ENCODE results near the gene NEUROG2. TPM values are rescaled to one million over a fixed set of nuclear protein-coding genes. Genes with fewer than 3 reads are reported as not detected.

Gene NEUROG2
- total RNA-seq, 1 experiment from 2014 or later, result 0.12 TPM

DNA sequence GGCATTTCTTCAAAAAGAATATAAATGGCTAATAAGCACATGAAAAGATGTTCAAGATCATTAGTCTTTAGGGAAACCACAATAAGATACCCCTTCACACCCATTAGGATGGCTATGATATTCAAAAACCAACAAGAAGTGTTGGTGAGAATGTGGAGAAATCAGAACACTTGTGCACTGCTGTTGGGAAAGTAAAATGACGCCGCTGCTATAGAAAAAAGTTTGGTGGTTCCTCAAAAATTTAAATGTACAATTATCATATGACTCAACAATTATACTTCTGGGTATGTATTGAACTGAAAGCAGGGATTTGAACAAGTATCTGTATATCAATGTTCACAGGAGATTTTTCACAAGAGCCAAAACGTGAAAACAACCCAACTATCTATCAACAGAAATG lies 29.4 kb upstream of the NEUROG2 start:
- no peak overlapping the region for H3K9ac ChIP-seq (ENCODE audit: low read length)
- H2AFZ ChIP-seq (ENCODE audit: low read depth, low read length, poor library complexity, severe bottlenecking), result no peak overlapping the region
- H3K4me1 ChIP-seq (ENCODE audit: control insufficient read depth in 1 of 2, insufficient read depth in 2 of 2, low read length in 2 of 2), result peaks cover 0 to under 1% of the 10 kb centered on the region in 2 experiments; a peak in 1 of 4 replicates
- H3K79me2 ChIP-seq (ENCODE audit: insufficient read depth, low read length), result no peaks in the 10 kb centered on the region
- no peak overlapping the region for H3K4me2 ChIP-seq (ENCODE audit: low read length)
- DNase-seq (ENCODE audit: low read depth, low spot score), result no peak
- no peaks in the 10 kb centered on the region for H3K9me2 ChIP-seq (ENCODE audit: insufficient read depth)
- ChIA-PET RAD21 (ENCODE audit: low non-redundant PET in 1 of 2, low total read pairs in 2 of 2, uncharacterized antibody in 2 of 2, unreplicated experiment in 2 of 2) (no interaction called here), POLR2A (no interaction called here), CTCF (no interaction called here)
- no peaks in the 10 kb centered on the region for H4K20me1 ChIP-seq (ENCODE audit: insufficient read depth)
- H3K9me3 ChIP-seq (ENCODE audit: control insufficient read depth in 1 of 2, insufficient read depth in 1 of 2, low read depth in 1 of 2, low read length in 2 of 2), result no peaks in the 10 kb centered on the region
- H3K4me3 ChIP-seq (replicated peaks in 1 of 2; ENCODE audit: low read depth in 1 of 2, low read length in 2 of 2), result no peak overlapping the region
- no peaks in the 10 kb centered on the region for H3K36me3 ChIP-seq (ENCODE audit: control insufficient read depth in 1 of 2, insufficient read depth in 2 of 2, low read length in 2 of 2)
- H3K27me3 ChIP-seq (ENCODE audit: insufficient read depth, low read length), result no peaks in the 10 kb centered on the region
- no TSS peak for BruUV-seq (replicated peaks)
- intact Hi-C loops (cut with micrococcal nuclease), result no loop called here
- TF ChIP-seq YY1 (IDR thresholded peaks at IDR 0.05; ENCODE audit: extremely low read depth, insufficient replicate concordance, low read depth, low read length), result no peak
- TF ChIP-seq SRF (IDR thresholded peaks at IDR 0.05; ENCODE audit: low read depth), result no peak
- no peak overlapping the region for H3K27ac ChIP-seq (ENCODE audit: low read depth, low read length)
- ATAC-seq, result no peak

DNA sequence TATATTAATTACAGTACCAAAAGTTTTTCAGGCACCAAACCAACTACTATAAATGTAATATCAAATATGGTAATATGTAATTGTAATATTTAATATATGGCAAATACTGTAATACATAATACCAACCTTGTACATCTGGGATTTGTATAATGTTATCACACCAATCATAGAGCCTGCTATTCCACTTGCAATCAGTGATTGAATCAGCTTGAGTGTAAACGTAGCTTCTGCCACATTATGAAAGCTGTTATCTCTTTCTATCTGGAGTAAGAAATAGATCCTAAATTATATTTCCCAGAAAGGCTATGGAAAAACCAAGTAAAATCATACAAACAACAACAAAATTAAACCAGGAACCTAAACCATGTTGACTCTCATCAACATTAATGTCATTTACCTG lies 24.7 kb upstream of the NEUROG2 start:
- ChIA-PET POLR2A (no interaction called here), RAD21 (ENCODE audit: low non-redundant PET in 1 of 2, low total read pairs in 2 of 2, uncharacterized antibody in 2 of 2, unreplicated experiment in 2 of 2) (no interaction called here), CTCF (no interaction called here)
- Histone ChIP-seq H3K27ac (ENCODE audit: low read depth, low read length) (no peak overlapping the region), H3K4me3 (replicated peaks in 1 of 2; ENCODE audit: low read depth in 1 of 2, low read length in 2 of 2) (no peak overlapping the region), H3K9me3 (ENCODE audit: control insufficient read depth in 1 of 2, insufficient read depth in 1 of 2, low read depth in 1 of 2, low read length in 2 of 2) (no peaks in the 10 kb centered on the region), H3K27me3 (ENCODE audit: insufficient read depth, low read length) (no peaks in the 10 kb centered on the region), H3K9me2 (ENCODE audit: insufficient read depth) (no peaks in the 10 kb centered on the region), H3K79me2 (ENCODE audit: insufficient read depth, low read length) (no peaks in the 10 kb centered on the region), H3K4me1 (ENCODE audit: control insufficient read depth in 1 of 2, insufficient read depth in 2 of 2, low read length in 2 of 2) (no peaks in the 10 kb centered on the region), H3K36me3 (ENCODE audit: control insufficient read depth in 1 of 2, insufficient read depth in 2 of 2, low read length in 2 of 2) (no peaks in the 10 kb centered on the region), H3K4me2 (ENCODE audit: low read length) (no peak overlapping the region), H4K20me1 (ENCODE audit: insufficient read depth) (no peaks in the 10 kb centered on the region), H3K9ac (ENCODE audit: low read length) (no peak overlapping the region), H2AFZ (ENCODE audit: low read depth, low read length, poor library complexity, severe bottlenecking) (no peak overlapping the region)
- ATAC-seq (no peak), DNase-seq (ENCODE audit: low read depth, low spot score) (no peak)
- intact Hi-C loops (cut with micrococcal nuclease), result no loop called here
- TF ChIP-seq POLR2A (IDR thresholded peaks at IDR 0.05; ENCODE audit: borderline replicate concordance, extremely low read depth, insufficient read depth, insufficient read length), result no peak
- no peak for TF ChIP-seq ZFX (IDR thresholded peaks at IDR 0.05)
- TF ChIP-seq RAD21 (IDR thresholded peaks at IDR 0.05; ENCODE audit: low read depth), result no peak
- TF ChIP-seq TCF7L2 (IDR thresholded peaks at IDR 0.05; ENCODE audit: borderline replicate concordance, extremely low read depth, insufficient read depth, insufficient read length), result no peak
- no peak for TF ChIP-seq JUND (IDR thresholded peaks at IDR 0.05)
- TF ChIP-seq SP1 (IDR thresholded peaks at IDR 0.05; ENCODE audit: low read depth), result no peak
- no TSS peak for BruUV-seq (replicated peaks)
